EH (cell line): ENCODE measurements around the gene ZMYM2.
"Not testable (repeated sequence)": the region's sequence is repeated elsewhere in the genome, so short reads cannot be mapped to it uniquely, and the experiment has no call there.

Experiments
- DNase-seq: peaks from one replicate; pipeline ENCODE4 v3.0.0-alpha.2; 2015; ENCODE audit warnings: low read depth

Gene ZMYM2

DNA sequence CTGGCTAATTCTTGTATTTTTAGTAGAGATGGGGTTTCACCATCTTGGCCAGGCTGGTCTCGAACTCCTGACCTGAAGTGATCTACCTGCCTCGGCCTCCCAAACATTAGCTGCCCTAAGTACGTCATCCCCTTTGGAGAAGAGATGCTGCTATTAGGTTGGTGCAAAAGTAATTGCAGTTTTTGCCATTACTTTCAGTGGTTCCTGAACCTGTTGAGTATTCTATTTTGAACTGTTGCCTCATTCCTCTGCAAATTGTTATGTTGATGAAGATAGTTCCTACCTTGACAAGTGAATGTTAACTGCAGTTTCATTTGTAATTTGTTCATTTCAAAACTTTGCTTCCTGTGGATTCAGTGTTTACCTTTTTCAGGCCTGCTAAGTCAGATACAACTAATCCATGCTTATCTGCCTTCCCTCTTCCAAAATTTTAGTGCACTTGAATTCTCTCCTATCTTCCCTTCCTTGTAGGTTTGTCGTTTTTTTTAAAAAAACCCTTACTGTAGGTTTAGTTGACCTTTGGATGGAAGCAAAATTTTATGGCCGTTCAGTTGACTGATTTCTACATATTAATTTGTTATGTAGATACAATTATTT, 24.0 kb downstream of the ZMYM2 start:
- DNase-seq = no peak

DNA sequence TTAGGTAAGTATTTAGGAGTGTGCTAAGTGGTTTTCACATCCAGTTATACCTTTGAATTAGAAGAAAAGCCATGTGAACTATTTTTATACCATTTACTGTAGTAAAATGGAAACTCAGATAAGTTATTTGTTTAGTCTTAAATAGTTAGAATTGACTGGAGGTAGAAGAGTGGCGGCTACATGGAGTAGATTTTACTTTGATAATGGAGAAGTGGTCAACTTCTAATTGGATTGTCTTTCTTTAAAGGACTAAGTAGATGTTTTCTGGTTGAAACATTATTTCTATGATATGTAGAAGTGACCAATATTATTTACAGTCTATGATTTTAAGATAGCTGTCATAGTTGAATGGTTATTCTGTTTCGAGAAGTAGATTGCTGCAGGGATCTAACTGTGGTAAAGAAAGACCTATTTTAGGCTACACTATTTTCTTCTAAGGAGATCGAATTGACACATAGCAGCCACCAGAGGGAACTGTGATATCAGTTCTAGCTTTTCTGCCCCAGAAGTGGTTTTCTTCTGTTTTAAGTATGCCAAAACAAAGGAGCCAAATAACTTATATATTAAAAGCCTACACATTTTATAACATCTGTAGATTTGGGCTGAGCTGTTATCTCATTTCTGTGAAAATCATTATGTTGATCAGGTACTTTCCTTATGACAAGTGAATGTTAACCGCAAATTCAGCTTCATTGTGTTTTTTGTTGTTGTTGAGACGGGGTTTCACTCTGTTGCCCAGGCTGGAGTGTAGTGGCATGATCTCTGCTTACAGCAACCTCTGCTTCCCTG, 26.1 kb downstream of the ZMYM2 start:
- peak; percentile 67 for DNase-seq

GRCh38 chr13:19985219-19985556, 26.7 kb downstream of the ZMYM2 start:
- no peak for DNase-seq

- DNase-seq = no peak
These were observed 33.0 kb downstream of the ZMYM2 start for GRCh38 chr13:19991531-19991930.

- DNase-seq = no peak
These were observed 34.5 kb downstream of the ZMYM2 start for GRCh38 chr13:19993024-19993423.

GRCh38 chr13:19998960-19999359, 40.4 kb downstream of the ZMYM2 start:
- no peak for DNase-seq

DNA sequence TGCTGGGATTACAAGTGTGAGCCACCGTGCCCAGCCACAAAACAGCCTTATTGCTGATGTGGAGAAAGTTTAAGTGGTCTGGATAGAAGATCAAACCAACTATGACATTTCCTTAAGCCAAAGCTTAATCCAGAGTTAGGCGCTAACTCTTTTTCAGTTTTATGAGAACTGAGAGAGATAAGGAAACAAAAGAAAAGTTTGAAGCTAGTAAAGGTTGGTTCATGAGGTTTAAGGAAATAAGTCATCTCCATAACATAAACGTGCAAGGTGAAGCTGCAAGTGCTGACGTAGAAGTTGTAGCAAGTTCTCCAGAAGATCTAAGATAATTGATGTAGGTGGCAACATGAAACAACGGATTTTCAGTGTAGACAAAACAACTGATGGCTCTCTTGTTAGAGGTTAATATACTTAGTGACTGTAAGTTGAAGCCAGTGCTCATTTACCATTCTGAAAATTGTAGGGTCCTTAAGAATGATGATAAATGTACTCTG, 41.6 kb downstream of the ZMYM2 start:
- no peak for DNase-seq

GRCh38 chr13:20001366-20002190, 43.1 kb downstream of the ZMYM2 start:
- DNase-seq = no peak

- no peak for DNase-seq
These were observed 44.3 kb downstream of the ZMYM2 start for GRCh38 chr13:20002787-20003186.

GRCh38 chr13:20006206-20006605, 47.7 kb downstream of the ZMYM2 start:
- peak; percentile 66 for DNase-seq

GRCh38 chr13:20015763-20016162, 57.2 kb downstream of the ZMYM2 start:
- no peak for DNase-seq

GRCh38 chr13:20016649-20017364, 58.3 kb downstream of the ZMYM2 start:
- DNase-seq = no peak

GRCh38 chr13:20017365-20017711, 58.8 kb downstream of the ZMYM2 start:
- no peak for DNase-seq

DNA sequence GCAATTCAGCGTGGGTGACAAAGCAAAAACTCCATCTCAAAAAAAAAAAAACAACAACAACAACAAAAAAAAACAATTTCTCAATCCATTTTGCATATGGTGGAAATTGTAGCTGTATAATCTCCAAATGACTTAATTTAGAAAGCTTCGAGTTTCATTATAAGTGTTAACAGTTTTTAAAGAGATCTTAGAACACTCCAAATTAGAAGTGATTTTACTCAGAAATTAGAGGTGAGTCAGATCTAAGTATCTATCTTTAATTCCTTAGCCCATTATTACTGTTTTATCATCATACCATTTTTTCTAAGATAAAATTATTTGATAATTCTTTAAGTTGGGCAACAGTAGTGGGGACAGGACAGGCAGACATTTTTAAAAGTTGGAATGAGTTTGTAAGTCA, 60.5 kb downstream of the ZMYM2 start:
- DNase-seq = no peak

GRCh38 chr13:20024702-20025101, 66.2 kb downstream of the ZMYM2 start:
- DNase-seq = no peak

- no peak for DNase-seq
These were observed 70.4 kb downstream of the ZMYM2 start for GRCh38 chr13:20028953-20029352.

DNA sequence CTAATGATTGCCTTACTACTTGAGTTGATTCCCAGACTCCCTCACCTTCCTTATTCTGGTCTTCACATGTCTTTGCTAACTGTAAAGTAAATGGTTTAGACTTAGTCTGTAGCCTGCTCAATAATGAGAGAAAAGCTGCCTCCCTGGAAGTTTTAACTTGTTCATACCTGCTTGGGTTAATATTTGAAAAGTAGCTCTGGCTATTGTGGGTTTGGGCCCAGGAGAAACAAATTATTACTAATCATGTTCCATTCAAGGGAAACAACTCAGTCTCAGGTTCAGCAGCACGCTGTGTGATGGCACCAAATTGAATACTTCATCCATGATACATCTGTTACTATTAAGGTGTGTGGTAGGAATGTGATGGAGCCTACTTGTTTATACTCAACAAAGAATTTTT, 75.0 kb downstream of the ZMYM2 start:
- no peak for DNase-seq

DNA sequence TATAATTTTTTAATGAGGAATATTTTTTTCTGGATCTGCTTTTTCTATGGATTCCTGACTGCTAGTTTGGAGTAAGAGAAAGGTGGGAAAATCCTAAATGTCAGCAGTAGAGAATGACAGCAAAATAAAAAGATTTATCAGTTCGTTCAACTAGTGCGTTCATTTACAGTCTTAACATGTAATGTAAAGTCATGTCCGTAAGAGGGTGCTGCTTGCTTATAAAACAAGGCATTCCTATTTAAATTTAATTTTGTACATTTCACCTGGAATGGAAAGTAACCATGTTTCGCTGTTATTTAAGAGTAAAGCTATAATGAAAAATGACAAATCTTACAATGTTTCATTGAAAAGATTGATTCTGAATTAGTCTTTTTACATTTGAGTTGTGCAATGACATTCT, 76.6 kb downstream of the ZMYM2 start:
- DNase-seq = no peak

DNA sequence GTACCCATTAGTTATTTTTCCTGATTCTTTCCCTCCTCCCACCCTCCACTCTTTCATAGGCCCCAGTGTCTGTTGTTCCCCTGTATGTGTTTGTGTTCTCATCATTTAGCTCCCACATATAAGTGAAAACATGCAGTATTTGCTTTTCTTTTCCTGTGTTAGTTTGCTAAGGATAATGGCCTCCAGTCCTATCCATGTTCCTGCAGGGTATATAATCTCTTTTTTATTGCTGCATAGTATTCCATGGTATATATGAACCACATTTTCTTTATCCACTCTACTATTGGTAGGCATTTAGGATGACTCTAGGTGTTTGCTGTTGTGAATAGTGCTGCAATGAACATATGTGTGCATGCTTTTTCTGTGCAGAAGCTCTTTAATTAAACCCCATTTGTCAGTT, 79.4 kb downstream of the ZMYM2 start:
- DNase-seq = no peak

DNA sequence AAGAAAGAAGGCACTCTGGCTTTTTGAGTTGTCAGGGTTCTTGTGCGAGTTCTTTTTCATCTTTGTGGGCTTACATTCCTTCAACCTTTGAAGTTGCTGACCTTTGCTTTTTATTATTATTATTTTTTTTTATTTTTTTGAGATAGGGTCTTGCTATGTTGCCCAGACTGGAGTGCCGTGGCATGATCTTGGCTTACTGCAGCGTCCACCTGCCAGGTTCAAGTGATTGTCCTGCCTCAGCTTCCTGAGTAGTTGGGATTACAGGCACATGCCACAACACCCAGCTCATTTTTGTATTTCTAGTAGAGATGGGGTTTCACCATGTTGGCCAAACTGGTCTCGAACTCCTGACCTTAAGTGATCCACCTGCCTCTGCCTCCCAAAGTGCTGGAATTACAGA, 84.1 kb downstream of the ZMYM2 start:
- not testable (repeated sequence) for DNase-seq

DNA sequence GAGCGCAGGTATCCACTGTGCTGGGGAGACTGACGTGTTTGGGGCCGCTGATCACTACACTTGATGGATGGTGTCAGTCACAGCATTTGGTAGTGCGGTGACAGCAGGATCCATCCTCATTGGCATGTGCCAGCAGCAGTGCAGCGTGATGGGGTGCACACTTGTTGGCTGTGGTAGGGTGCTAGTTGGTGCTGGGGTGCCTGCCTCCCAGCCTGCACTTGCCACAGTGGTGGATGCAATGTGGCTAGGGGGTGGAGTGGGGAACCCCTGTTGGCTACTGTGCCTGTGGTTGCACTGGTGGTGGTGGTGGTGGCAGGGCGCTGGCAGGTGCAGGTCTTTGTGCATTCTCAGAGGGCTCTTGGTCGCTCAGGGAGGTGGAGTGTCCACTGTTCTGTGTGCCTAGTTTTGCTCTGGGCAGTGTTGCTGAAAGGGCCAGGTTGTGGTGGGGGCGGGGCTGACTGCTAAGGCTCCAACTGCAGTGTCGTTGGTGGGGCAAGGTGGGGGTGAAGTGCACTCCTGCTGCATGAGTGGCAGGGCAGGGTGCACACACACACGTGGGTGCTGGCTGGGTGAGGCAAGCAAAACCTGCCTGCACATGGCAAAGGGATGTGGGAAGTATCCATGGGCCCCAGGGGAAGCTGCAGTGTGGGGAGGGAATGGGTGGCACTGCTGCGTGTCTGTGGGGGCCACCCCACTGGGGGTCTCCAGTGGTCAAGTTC, 84.8 kb downstream of the ZMYM2 start:
- DNase-seq = no peak

DNA sequence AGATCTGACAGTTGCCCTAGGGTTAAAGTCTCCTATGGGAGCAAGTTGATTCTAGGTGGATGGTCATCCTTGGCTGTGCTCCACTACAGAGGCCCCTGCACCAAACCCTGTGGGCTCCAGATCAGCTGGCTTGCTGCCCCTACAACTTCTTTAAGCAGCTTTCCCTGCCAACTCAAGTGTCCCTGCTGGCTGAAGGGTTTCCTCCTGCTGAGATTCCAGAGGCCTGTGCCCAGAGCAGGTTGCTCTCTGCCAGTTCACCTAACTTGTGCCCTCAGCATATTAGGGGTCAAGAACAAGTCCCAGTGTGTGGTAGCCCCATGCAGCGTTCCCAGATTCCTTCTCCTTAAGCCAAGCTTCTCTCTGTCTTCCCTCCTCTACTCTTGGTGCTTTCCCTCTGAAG, 85.6 kb downstream of the ZMYM2 start:
- DNase-seq = no peak
